ENCODE measurements around the gene DLG4. TPM values are rescaled to one million over a fixed set of nuclear protein-coding genes. Genes with fewer than 3 reads are reported as not detected.

DLG4 gene
- total RNA-seq, 1 experiment from 2014 or later: 21.0 TPM

DNA sequence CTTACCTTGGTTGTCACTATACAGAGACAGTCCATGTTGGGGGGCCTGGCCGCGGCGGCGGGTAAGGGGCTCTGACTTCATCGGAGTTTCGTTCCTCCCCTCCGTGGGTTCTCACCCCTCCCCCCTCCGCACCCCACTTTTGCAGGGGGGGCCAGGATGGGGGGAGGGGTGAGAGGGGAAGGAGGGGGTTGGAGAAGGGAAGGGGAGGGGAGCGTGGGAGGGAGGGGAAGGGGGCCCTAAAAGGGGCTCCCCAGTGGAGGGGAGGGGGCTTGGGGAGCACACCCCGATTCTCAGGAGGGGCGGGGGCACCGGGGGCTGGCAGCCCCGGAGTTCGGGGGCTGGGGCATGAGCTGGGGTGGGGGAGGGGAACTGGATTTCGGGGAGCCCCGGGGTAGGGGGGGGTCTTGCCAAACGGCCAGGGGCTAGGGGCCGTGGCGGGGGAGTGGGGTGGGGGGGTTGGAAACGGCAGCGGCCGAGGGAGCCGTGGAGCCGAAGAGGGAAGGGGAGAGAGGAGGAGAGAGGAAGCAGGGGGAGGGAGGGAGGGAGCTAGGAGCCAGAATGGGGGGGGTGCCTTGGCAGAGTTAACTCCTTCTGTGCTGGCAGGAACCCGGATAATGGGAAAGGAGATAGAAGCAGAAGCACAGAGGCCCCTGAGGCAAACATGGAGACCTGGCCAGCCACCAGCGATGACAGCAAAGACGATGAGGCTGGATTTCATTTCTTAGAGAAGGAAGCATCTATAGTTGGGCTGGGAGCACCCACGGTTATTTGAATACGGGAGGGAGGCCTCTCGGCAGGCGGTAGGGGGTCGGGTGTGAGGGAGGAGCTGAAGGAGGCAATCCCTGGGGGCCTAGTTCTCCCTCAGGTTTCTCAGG lies 2.3 kb downstream of the DLG4 start:
- Histone ChIP-seq H3K4me3 (ENCODE audit: insufficient read depth, low read depth, low read length) (peak overlapping the region; percentile 31), H3K27me3 (ENCODE audit: control insufficient read depth, insufficient read depth, low read length) (no peaks in the 10 kb centered on the region), H3K36me3 (replicated peaks; ENCODE audit: control insufficient read depth, insufficient read depth, low read length) (peaks cover 13% of the 10 kb centered on the region)
- DNase-seq: peak; percentile 90

- peaks cover 5% of the 10 kb centered on the region for H3K36me3 ChIP-seq (replicated peaks; ENCODE audit: control insufficient read depth, insufficient read depth, low read length)
- no peaks in the 10 kb centered on the region for H3K27me3 ChIP-seq (ENCODE audit: control insufficient read depth, insufficient read depth, low read length)
- peak overlapping the region; percentile 31 for H3K4me3 ChIP-seq (ENCODE audit: insufficient read depth, low read depth, low read length)
- DNase-seq: no peak
These were observed 3.2 kb downstream of the DLG4 start for GRCh38 chr17:7216242-7217112.

- peak overlapping the region; percentile 19 for H3K4me3 ChIP-seq (ENCODE audit: insufficient read depth, low read depth, low read length)
- no peaks in the 10 kb centered on the region for H3K27me3 ChIP-seq (ENCODE audit: control insufficient read depth, insufficient read depth, low read length)
- DNase-seq: peak; percentile 81
- no peaks in the 10 kb centered on the region; the same call in 1 of the 2 replicates for H3K36me3 ChIP-seq (replicated peaks; ENCODE audit: control insufficient read depth, insufficient read depth, low read length)
These were observed 3.9 kb downstream of the DLG4 start for GRCh38 chr17:7215652-7216180.

DNA sequence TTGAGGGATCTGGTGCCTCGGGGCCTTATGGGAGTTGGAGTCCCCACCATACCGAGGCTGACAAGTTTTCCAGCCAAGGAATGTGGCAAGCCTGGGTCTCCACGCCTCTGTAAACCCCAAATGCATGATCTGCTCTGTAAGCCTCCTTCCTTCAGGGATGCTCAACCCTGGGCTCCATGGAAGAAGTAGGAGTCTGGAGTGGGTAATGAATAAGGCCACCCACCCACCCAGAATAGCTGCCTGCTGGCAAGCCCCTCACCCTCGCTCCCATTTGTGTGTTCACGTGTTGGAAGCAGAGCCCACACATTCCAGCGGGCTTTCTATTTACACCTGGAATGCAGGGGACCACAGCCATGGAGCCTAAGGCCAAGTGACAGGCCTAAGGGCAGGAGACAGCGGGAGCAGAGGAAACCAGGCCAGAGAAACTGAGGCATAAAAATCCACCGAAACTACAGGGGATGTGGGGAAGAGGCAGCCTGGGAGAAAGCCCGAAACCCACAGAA lies 4.4 kb downstream of the DLG4 start:
- H3K4me3 ChIP-seq (ENCODE audit: insufficient read depth, low read depth, low read length): peak overlapping the region; percentile 6
- peak; percentile 72 for DNase-seq
- H3K36me3 ChIP-seq (replicated peaks; ENCODE audit: control insufficient read depth, insufficient read depth, low read length): no peaks in the 10 kb centered on the region
- H3K27me3 ChIP-seq (ENCODE audit: control insufficient read depth, insufficient read depth, low read length): no peaks in the 10 kb centered on the region

DNA sequence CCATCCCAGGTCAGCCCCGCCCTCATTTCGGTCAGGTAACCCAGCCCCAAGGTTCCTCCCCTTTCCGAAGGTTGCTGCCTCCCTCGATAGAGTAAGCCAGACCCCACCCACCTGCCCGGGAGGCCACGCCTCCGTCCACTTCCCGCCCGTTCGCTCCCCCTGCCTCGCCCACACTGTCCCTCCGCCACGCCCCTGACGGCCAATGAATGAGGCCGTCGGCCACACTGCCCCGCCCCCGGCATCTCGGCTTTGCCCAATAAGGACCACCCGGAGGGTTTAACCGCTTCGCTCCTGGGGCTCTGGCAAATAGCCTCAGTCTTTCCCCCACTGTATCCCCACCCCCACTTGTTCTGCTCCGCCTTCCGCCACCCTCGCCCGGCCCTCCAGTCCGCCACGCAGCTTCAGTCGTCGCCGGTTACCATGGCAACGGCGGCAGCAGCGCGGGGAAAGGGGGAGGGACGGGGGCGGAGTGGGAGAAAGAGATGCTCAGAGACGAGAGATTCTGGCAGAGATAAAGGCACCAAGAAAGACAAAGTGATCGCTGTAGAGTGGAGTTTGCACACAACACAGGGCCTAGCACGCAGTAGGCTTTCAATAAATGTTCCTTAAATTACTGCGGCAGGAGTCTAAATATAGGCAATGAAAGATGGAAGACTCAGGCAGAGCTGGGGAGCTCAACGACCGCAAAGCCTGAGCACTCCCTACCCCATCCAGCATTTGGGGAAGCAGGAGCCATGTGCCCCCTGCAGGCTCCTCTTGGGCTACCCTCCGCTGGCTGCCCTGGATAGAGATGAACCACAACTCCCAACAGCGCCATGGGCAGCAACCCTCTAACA lies 5.1 kb downstream of the DLG4 start:
- Histone ChIP-seq H3K36me3 (replicated peaks; ENCODE audit: control insufficient read depth, insufficient read depth, low read length) (no peaks in the 10 kb centered on the region), H3K27me3 (ENCODE audit: control insufficient read depth, insufficient read depth, low read length) (no peaks in the 10 kb centered on the region), H3K4me3 (ENCODE audit: insufficient read depth, low read depth, low read length) (peak overlapping the region; percentile 50)
- peak; percentile 98 for DNase-seq

DNA sequence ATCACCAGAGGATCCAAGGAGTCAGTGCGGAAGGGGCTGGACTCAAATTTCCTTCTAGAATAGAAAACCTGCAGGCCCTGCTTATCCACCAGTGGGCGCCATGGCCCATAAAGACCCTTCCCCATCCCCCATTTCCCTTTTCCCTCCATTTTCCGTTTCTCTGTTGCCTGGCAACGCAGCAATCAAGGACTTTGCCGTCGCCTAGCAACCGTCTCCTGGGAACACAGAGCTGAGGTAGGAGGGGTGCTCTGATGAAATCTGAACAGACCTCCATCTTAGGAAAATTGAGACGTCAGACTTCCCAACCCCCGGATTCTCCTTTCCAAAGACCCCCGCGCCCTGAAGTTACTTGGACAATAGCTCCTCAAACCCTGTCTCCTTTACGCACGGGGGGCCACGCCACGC lies 5.7 kb downstream of the DLG4 start:
- DNase-seq: peak; percentile 92
- Histone ChIP-seq H3K4me3 (ENCODE audit: insufficient read depth, low read depth, low read length) (peak overlapping the region; percentile 46), H3K27me3 (ENCODE audit: control insufficient read depth, insufficient read depth, low read length) (no peaks in the 10 kb centered on the region), H3K36me3 (replicated peaks; ENCODE audit: control insufficient read depth, insufficient read depth, low read length) (no peaks in the 10 kb centered on the region)

GRCh38 chr17:7211491-7212273 lies 8.0 kb downstream of the DLG4 start:
- peak; percentile 89 for DNase-seq

DNA sequence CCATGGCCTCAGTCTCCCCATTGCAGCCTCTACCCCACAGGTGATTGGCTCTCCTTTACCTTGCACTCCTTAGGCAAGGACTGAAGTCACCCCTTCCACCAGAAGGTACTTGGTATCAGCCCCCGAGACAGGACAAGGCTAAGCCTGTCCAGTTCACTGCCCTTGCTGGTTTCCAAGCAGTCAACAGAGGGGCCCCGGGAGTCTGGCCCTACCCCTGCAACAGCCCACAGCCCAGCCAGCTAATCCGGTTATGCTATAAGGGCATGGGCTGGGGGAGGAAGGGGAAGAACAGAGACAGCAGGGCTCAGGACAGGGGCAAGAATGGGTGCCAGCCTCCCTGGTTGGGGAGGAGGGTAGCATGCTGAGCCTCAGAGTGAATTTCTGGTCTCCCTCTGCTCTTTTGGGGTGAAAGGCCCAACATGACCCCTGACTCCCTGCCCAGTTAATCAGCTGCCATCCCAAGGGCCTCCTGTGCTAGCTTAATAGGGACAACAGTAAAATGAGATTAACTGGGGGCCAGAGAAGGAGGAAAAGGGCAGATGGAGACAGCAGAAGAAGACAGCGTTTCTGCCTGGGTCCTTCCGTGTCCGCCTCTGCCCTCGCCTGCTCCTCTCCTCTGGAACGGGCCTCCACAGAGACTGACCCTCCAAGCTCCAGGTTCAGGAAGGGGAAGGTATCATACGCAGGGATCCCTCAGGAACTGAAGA lies 10.7 kb downstream of the DLG4 start:
- Histone ChIP-seq H3K36me3 (replicated peaks; ENCODE audit: control insufficient read depth, insufficient read depth, low read length) (no peaks in the 10 kb centered on the region; the same call in 1 of the 2 replicates), H3K27me3 (ENCODE audit: control insufficient read depth, insufficient read depth, low read length) (no peaks in the 10 kb centered on the region), H3K4me3 (ENCODE audit: insufficient read depth, low read depth, low read length) (no peak overlapping the region)
- no peak for DNase-seq

More at GRCh38 chr17:7211491-7212273, 8.0 kb downstream of the DLG4 start:
- Histone ChIP-seq H3K27me3 (ENCODE audit: control insufficient read depth, insufficient read depth, low read length) (no peaks in the 10 kb centered on the region), H3K36me3 (replicated peaks; ENCODE audit: control insufficient read depth, insufficient read depth, low read length) (no peaks in the 10 kb centered on the region), H3K4me3 (ENCODE audit: insufficient read depth, low read depth, low read length) (peak overlapping the region; percentile 48)

GRCh38 chr17:7208027-7208571 lies 11.5 kb downstream of the DLG4 start:
- Histone ChIP-seq H3K36me3 (replicated peaks; ENCODE audit: control insufficient read depth, insufficient read depth, low read length) (peaks cover 7% of the 10 kb centered on the region), H3K4me3 (ENCODE audit: insufficient read depth, low read depth, low read length) (peak overlapping the region; percentile 38)
- peak; percentile 92 for DNase-seq

GRCh38 chr17:7207120-7208001 lies 12.3 kb downstream of the DLG4 start:
- H3K4me3 ChIP-seq (ENCODE audit: insufficient read depth, low read depth, low read length): peak overlapping the region; percentile 38
- no peaks in the 10 kb centered on the region for H3K27me3 ChIP-seq (ENCODE audit: control insufficient read depth, insufficient read depth, low read length)
- no peak for DNase-seq
- H3K36me3 ChIP-seq (replicated peaks; ENCODE audit: control insufficient read depth, insufficient read depth, low read length): peaks cover 13% of the 10 kb centered on the region

More at GRCh38 chr17:7208027-7208571, 11.5 kb downstream of the DLG4 start:
- H3K27me3 ChIP-seq (ENCODE audit: control insufficient read depth, insufficient read depth, low read length): no peaks in the 10 kb centered on the region

DNA sequence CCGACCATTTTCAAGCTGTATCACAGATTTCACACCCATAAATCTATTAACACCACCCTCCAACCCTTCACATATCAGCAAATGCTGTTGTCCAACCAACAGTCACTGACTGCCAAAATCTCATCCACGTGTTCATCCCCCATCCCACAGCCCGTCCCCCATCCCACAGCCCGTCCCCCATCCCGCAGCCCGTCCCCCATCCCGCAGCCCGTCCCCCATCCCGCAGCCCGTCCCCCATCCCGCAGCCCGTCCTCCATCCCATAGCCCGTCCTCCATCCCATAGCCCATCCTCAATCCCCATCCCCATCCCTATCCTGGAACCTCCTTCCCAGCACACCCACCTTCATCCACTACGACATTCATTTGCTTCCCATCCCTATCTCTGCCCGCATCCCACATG lies 14.1 kb downstream of the DLG4 start:
- Histone ChIP-seq H3K36me3 (replicated peaks; ENCODE audit: control insufficient read depth, insufficient read depth, low read length) (peaks cover 18% of the 10 kb centered on the region), H3K27me3 (ENCODE audit: control insufficient read depth, insufficient read depth, low read length) (no peaks in the 10 kb centered on the region), H3K4me3 (ENCODE audit: insufficient read depth, low read depth, low read length) (peak overlapping the region; percentile 61; the same call in 1 of the 2 replicates)
- DNase-seq: no peak
